Right ventricle myocardium inferior (tissue), 1 donor: ENCODE results near the gene GBX2. TPM values are rescaled to one million over a fixed set of nuclear protein-coding genes. Genes with fewer than 3 reads are reported as not detected.

Experiments
- ATAC-seq: fragments of 200-7000 bp; cut with Tn5 transposase; one replicate; pipeline ENCODE4 v1.9.1; 2020; ENCODE audit warnings: mild to moderate bottlenecking, moderate library complexity
- DNase-seq: peaks from one replicate; pipeline ENCODE4 v3.0.0; 2021; ENCODE audit errors: missing footprints
- intact Hi-C: fragments of 100-400 bp; cut with DNase I; formaldehyde crosslinking; loops from one replicate; pipeline ENCODE4 v1.11.0; 2022
- total RNA-seq: library from RNA; stranded (reverse); fragmentation: NEBNext Ultra II Directional; extraction: Animal tissue kit (Norgen Biotek cat#: 25700); gene quantifications from one replicate; pipeline ENCODE4 v1.2.1, GENCODE V29; 2021
- donor health status: DM: no; HTN: yes; CAD: no; lungs with severe emphysema.

GBX2 gene
- total RNA-seq, 1 donor from 2014 or later, result not detected

DNA sequence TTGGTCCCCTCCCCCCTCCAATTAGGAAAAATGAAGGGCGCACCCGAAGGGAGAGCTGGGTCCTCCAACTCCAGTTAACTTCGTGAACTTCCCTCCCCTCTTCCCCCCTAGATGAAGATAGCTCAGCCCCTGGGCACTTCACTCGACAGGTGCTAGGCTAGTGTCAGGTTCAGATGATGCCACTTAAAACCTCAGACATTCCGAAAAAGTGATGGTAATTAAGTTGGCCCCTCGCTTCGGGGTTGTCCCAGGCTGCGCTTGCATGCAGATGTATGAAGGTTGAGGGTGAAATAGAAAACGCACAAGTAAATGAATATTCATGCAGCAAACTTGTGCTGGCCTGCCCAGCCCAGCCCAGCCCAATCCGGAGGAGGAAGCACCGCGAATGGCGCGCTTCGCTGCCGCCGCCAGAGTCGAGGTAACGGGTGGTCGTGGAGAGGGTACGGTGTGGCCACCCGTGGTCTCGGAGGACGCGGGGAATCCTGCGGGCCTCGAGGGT lies 3.0 kb upstream of the GBX2 start:
- ATAC-seq, result no peak
- DNase-seq, result no peak
- intact Hi-C loops, result no loop called here

DNA sequence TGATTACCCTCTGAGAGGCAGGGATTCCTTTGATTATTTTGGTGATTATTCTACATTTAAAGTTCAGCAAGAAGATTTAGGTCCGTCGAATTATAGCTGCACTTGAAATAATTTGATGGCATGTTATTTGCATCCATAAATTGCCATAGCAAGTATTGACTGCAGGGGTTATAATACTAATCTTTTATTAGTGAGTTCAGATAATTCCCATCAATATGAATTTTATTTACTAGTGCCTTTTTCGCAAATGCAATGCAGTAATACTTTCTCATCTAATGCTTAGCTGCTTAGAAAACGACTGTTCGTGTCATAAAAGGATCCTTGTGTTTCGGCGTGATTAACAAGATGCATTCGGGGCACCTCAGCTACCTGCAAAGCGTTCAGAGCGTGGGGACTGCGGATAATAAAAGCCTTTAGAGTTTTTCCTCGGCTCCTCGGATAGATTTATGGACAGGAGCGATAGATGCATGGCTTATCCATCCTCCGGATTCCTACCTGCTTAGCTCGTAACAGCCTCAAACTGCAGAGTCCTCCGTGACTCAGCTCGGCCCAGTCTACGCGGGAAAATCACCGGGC lies 2.5 kb upstream of the GBX2 start:
- intact Hi-C loops, result no loop called here
- ATAC-seq (no peak), DNase-seq (no peak)

DNA sequence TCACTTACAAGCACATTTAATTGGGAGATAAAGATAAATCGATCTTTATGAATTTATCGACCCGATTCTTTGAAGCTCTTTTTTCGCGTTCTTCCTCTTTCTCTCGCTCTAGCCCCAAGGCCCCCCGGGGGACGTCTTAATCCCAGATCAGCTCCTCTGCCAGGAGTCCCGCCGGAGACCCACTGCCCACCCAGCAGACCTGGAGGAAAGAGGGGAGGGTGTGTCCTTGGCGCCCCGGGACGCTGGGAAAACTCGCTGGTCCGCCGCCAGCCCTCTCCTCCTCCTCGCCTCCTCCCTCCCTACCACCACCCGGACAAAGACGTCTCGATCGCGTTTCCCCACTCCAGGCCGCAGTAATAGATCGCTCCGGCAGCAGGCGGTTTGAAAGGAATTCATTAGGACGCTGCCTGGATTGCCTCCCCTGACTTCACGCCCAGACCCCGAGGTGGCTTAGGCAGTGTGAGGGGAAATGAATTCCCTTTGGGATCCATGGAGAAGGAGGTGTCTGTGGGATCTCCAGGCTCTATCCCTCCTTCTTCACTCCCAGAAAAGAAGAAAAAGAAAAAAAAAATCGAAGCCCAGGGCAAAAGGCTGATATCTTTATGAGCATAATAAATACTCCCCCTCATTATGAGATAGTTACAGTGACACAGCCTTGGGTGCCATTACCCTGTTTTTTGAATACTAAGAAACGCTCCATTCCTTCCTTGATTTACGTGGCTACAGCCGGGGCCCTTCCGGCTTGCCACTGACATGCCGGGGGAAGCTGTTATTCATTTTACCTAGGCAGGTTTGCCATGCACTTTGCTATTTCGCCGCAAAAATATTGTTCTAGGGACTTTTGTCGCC lies 1.8 kb upstream of the GBX2 start:
- DNase-seq (no peak), ATAC-seq (no peak)
- intact Hi-C loops, result no loop called here

DNA sequence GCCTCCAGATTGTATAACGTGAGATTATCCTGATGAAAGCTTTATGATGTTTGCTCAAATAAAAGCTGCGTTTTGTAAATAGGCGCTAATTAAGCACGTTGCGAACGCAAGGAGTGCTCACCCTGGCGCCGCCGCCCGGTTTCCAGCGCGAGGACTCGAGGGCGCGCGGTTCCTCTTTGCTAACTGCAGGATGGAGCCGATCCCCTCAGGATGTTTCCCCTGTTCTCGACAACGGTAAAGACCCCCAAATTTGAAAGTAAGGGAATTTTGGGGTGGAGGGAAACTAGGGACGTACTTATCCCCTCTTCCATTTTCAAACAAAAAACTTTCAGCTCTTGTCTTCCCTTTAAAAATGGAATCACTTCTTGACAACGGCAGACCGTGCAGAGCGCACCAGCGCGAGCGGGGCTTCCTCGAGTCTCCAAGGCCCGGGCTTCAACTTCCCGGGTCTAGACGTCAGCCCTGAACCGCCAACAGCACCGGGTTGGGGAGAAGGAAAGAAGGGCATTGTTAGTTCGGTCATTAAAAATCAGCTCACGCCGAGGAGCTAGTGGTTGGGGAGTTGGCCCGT lies 1.1 kb upstream of the GBX2 start:
- intact Hi-C loops, result no loop called here
- no peak for DNase-seq
- ATAC-seq, result no peak

DNA sequence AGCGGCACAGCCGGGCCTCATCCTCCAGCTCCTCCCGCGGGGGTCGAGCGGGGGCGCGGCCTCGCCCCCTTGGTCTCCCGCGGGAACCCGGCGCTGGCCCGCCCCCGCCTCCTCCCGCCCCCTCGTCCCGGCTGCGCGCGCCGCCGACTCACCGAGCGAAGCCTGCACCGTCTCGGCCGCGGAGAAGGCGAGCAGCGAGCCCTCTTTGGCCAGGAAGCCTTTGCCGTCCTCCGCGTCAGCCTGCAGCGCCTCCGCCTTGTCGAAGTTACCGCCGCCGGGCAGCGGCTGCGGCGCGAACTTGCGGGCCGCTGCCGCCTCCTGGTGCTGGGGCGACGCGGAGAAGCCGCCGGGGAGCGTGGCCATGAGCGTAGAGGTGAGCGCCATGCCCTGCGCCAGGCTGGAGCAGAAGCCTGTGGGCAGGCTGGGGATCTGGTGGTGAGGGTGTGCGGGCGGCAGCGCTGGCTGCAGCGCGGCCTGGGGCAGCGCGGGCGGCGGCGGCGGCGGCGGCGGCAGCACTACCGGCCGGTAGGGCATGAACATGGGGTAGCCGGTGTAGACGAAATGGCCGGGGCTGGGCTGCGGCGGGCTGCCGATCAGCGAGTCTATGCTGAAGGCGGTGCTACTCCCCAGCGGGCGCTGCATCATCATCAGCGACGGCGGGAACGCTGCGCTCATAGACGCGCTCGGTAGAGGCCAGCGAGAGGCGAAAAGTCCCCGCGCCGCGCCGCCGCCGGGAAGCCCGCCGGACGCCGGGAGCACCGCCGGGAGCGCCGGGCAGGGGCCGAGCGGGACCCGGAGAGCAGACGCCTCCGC lies 683 bp downstream of the GBX2 start:
- intact Hi-C loops, result no loop called here
- no peak for DNase-seq
- ATAC-seq, result peak; percentile 24

DNA sequence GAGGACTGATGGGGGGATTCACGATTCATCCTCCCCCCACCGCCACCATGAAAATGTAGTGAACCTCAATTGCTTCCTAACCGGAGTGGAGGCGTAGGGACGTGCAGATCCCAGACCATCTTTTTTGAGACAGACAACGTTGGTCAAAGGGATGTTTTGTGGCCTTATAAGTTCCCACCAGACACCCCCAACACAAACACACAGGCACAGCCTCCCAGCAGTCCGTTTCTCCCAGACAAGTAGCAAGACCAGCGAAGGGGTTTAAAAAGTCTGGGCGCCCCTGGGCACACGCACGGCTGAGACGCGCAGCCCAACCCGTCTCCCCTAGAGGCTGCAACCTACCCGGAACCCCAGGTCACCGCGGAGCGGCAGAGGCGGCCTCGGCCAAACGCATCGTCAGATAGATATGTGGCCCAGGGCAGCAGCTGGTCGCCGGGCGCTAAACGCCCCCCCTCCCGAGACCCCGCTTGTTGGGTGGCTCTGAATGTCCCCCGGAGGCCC lies 1.3 kb downstream of the GBX2 start:
- DNase-seq, result no peak
- intact Hi-C loops, result no loop called here
- ATAC-seq, result no peak

DNA sequence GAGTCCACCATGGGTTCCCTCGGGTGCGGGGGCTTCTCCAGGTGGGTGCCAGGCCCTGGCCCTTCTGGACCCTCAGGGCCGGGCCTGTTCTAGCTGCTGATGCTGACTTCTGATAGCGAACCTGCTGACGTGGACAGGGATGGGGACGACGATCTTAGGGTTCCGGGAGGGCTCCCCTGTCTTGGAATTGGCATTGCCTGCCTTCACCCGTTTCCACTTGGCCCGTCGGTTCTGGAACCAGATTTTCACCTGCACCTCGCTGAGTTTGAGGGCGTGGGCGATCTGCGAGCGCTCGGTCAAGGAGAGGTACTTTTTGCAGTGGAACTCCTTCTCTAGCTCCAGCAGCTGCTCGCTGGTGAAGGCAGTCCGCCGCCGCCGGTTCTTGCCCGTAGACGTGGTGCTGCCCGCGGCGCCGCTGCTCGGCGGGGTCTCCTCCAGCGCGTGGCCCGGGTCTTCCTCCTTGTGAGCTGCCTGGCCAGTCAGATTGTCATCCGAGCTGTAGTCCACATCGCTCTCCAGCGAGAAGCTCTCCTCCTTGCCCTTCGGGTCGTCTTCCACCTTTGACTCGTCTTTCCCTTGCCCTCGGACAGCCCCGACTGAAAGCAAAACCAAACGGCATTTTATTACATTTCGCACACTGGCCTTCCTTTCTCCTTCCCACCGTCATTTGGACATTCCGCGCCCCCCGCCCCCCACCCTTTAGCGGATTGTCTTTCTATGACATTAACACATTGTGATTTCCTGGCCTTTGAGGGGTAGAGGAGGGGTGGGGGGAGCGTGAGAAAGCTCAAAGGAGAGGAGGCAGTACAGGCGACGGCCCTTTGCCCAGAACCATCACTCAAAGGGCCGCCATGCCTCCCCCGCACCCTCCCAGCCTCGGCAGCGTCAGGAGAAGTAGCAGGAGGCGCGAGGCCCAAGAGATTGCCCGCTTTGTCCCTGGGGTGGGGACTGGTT lies 2.1 kb downstream of the GBX2 start:
- no peak for DNase-seq
- intact Hi-C loops, result no loop called here
- ATAC-seq, result no peak

DNA sequence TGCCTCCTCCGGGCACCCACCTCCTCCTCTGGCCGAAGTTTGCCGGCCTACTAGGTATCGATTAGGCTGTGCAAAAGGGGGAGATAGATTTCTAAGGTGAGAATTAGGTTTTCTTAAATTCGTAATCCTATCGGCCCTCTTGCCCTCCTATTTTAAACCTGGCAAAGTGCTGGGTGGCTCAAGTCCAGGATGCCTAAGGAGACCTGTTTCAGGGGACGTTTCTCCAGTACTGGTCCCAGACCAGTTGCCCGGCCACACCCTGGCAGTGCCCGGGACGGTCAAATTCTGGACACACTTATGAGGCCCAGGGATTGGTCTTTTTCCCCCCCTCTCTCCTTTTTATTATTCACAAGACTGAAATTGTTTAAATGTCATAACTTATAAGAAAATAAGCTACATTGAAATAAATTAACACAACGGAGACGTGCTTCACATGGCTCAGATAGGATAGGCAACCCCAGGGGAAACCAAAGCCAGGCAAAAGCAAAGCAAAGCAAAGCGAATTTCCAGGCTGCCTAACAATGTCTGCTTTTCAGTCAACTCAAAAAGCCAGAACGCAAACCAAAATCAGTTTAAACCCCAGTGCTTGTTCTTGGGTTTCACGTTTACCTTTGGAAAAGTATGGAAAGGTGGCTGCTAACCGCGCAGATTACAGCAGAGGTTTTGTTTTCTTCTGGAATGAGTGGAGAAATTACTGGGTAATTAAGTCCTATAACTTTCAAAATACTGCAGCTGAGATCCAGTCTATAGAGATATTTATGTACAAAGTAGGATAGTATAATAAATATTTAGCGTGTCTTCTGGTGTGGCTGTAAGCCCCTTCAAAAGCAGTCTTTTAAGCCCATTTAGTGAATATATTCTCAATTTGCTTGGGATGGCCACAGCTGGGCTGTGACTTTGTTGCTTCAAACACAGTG lies 3.0 kb downstream of the GBX2 start:
- intact Hi-C loops, result no loop called here
- DNase-seq (no peak), ATAC-seq (no peak)

DNA sequence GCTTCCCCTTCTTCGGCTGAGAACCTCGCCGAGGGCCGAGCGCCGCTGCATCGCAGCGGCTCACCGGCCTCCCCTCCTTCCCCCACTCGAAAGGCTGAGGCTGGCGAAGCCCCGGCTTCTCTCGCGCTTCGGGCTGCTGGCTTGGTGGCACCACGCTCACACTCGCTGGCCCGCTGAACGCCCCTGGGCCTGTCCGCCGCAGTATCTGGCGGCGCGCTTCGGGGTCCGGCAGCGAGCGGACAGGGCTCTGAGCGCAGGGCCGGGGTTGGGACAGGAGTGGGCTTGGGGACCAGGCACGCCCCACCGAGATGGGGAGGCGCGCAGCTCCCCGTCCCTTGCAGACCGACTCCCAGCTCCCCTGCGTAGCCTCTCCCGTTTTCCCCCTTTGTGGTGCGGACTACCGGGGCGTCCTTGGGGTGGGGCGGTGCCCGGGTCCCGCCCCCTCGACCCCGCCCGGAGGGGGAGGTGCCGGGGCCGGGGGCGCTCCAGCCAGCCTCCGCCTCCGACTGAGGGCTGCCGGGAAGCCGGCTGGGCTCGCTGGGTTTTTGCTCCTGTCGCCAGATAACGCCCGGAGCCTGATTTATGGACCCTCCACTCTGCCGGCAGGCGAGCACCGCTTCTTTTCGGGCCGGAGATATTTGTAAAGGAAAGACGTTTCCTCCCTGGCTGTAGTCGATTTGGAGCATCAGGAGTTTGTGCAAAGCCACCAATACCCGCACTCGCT lies 3.8 kb downstream of the GBX2 start:
- intact Hi-C loops, result no loop called here
- ATAC-seq, result no peak
- no peak for DNase-seq

DNA sequence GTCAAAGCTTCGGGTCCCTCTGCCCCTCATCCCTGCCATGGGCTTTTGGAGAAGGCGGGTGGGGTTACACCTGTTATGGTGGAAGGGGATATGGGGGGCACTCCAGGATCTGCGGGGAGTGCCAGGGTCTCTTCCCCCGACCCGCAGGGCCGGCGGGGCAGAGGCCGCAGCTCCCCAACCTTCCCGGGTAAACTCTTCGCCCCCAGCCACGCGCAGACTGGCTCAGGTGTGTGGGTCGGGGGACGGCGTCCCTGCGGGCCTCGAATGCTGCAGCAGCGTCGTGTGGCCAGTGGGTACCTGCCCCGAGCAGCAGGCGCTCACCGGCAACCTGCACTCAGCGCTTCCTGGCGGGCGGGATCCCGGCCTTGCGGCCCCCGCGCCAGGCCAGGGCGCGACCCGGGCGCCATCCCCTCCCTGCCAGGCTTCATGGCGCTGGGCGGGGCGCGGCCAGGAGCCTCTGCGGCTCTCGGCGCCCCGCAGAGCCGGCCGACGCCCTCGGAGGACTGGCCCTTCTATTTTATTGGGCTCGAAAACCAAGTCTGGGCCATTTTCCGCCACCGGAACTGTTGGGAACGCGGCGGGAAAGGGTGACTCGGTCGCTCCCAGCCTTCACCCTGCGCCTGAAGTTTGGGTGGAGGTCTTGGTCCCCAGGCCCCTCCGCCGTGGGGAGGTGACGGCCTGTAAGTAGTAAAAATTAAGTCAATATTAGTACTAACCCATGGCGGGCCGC lies 4.5 kb downstream of the GBX2 start:
- ATAC-seq, result no peak
- DNase-seq, result no peak
- intact Hi-C loops, result no loop called here

DNA sequence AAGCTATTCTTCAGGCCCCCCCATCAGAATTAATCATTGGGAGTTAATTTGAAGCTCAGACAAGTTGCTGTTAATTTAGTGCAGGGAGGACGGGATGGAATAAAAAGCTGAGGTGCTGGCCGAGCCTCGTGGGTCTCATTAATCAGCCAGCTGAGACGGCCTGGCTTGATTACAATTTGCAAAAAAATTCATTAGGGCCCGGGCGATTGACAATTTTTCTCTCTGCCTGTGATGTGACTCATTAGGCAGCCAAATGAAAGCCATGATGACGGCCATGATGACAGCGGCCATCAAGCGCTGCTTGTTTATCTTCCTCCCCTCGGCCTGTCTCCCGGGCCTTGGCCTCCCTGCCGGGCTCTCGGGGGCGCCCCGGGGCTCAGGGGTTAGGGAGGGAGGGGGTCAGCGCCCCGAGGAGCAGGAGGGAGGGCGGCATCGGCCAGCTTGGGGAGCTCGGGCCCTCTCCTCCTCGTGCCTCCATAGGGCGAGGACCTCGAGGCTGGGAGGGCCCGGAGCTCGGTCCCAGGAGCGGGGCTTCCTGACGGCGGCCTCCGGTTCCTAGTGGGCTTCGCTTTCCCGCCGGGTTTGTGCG lies 5.2 kb downstream of the GBX2 start:
- no peak for DNase-seq
- no peak for ATAC-seq
- intact Hi-C loops, result no loop called here

DNA sequence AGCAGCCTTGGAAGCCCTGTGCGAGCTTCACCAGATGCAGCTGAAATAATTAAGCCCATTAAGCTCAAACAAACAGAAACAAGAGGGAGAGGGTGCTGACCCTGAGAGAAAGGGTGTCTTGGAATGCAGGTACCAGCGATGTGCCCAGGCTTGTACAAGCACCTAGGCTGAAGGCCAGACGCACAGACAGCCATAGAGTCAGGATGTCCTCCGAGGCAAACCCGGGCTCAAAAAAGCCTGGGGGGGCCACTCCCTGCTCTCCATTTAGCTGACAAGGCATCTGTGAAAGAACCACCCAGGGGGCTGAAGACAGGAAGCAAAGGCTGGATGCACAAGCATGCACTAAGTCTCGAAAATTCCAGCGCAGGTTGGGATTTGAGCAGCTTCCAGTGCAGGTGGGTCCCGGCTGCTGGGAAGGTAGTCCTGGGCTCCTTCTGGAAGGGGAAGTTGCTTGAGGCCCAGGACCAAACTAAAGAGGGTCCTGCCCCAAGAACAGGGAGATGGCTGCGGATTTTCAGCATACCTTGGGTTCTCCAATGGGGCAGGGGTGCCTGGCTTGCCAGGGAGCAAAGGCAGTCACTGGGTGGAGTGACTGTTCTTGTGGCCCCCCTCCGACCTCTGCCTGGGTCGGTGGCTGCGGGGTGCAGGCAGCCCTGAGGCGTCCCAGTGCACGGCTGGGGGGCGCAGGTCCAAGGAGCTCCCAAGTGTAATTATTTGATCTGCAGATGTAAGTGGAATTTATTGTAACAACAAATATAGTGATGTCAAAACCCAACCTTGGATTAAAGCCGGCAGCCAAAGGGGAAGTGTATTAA lies 5.9 kb downstream of the GBX2 start:
- no peak for DNase-seq
- no peak for ATAC-seq
- intact Hi-C loops, result no loop called here

DNA sequence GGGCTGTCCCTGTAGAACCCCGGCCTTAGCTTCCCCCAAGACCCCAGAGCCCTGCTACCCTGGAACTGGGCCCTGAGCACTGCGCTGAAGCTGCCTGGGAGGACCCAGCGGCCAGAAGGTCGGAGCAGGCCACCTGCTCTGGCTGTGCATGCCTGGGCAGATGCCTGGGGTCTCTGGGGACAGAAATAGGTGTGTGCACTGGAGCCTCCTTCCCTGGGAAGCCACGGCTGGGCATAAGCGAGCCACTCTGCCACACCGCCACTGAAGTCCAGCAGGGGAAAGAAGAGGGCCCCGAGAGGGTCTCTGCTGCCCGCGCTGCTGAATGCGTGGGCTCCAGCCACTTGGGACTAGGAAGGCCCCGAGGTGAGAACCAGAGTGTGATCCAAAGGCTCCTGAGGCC lies 6.7 kb downstream of the GBX2 start:
- intact Hi-C loops, result no loop called here
- DNase-seq (no peak), ATAC-seq (no peak)

DNA sequence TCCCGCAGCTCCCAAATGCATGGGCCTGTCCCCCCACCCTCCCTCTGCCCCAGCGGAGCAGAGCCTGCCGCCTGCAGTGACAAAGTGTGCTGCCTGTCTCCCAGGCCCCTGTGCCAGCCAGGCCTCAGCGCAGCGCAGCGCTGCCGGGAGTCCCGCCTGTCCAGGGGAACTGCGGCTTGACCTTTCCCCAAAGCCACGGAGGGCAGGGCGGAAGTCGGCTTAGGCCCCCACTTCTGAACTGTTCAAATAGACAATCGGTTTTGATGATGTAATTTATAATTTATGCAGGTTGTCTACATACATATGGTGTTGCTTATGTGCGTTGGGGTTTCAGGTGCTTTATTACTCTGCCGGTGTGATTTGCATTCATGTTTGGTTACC lies 7.1 kb downstream of the GBX2 start:
- DNase-seq (no peak), ATAC-seq (no peak)
- intact Hi-C loops, result no loop called here
